Gastrocnemius medialis (tissue), 4 donors: ENCODE results near the gene RNF220.

Experiments used
- CTCF ChIP-seq, 5 experiments: fragments of 450-650 bp in 3 of 5; fragments of 200-600 bp in 2 of 5; sonication (generic) in 2 of 5; IDR thresholded peaks in 4 of 5; conservative IDR thresholded peaks in 1 of 5; 1 replicate in 4 of 5; 2 replicates in 1 of 5; pipeline ENCODE4 v1.5.1; 2016 to 2019; ENCODE audit warnings: antibody characterized with exemption in 5 of 5, mild to moderate bottlenecking in 3 of 5, moderate library complexity in 3 of 5
- POLR2A ChIP-seq, 2 donors: fragments of 450-650 bp; IDR thresholded peaks; one replicate each; pipeline ENCODE4 v1.6.1; 2017; ENCODE audit warnings: antibody characterized with exemption in 2 of 2, mild to moderate bottlenecking in 2 of 2, moderate library complexity in 2 of 2

- TF ChIP-seq CTCF (IDR thresholded peaks at IDR 0.05 in 4 of 5, conservative IDR thresholded peaks at IDR 0.05 in 1 of 5), result no peak
- TF ChIP-seq POLR2A (IDR thresholded peaks at IDR 0.05), result no peak
Observed at GRCh38 chr1:44675186-44675585, 270.1 kb downstream of the RNF220 start.
